CD4-positive, alpha-beta T cell treated with Interleukin-17A for 4 hours (primary cell): ENCODE data around the gene SPDYC.
A peak's percentile ranks its signal among the peaks of the same experiment; 100 is the strongest.

Experiments used
- DNase-seq: peaks from one replicate; pipeline ENCODE4 v3.0.0-alpha.2; 2020; ENCODE audit warnings: mixed read lengths

SPDYC gene

DNA sequence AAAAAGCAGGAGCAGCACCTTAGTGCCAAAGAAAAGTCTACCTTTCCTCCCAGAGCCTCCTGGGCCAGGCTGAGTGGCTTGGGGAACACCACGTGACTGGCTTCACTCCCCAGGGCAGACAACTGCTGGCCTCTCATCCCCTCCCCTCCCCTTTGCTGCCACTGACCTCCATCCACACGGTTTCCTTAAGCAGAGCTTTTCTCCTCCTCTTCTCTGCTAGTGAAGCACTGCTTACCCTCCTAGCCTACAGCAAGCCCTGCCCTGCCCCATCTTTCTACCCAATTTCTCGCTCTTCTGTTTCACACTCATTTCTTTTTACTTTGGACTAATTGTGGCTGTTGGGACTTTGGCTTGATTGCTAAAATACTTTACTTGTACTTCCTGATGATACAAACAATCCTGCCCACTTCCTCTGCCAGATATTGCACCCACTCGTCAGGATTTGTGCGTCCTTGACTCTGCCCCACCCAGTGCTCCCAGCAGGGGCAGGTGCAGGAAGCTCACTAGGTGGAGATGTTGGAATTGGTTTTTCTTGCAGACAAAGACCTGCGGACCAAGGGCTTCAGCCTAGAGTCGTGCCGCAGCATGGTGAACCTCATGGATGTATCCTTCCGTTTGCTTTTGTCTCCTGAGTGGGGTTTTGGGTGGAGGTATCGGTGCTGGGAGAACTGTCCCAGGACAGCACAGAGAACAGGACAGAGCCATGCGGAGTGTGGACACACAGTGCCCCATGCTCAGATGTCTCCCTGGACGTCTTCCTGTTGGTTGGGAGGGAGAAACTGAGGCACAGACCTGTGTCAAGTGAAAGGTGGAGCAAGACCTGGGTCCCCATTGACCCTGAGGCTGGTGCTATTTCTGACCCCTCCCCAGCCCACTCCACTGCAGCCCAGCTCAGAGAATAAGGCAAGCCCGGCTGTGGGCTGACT lies 39.0 kb downstream of the SPDYC start:
- DNase-seq: no peak

DNA sequence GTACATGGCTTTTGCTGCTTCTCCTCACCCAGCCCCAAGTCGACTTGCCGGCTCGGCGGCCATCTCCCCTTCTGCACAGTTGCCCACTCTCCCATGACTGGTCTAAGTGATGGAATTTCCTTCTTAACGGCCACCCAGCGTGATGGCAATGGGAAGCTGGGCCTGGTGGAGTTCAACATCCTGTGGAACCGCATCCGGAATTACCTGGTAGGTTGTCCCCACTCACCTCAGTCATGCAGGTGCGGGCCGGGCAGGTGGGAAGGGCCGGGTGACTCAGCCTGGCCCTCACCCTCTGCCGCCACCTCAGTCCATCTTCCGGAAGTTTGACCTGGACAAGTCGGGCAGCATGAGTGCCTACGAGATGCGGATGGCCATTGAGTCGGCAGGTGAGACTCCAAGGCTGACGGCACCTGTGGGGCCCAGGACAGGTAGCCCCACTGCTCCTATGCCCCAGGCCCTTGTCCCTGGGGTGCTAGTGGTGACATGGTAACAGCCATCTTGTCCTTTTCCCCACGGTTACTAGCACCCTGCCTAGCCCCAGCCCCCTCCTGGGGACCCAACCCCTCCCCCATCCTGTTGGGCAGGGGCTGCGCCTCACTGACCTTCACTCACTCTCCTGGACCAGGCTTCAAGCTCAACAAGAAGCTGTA lies 39.8 kb downstream of the SPDYC start:
- no peak for DNase-seq

DNA sequence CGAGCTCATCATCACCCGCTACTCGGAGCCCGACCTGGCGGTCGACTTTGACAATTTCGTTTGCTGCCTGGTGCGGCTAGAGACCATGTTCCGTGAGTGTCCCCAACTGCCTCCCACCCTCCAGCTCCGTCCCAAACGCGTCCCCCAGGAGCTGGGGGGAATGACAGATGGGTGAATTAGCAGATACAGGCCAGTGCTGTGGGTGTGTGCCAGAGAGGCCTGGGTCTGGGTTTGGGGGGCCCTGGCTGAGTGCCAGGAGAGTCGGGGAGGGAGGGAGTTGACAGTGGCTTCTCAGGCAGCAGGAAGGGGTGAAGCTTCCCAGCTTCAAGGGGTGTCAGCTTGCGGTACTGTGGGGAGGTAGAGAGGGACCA lies 40.3 kb downstream of the SPDYC start:
- no peak for DNase-seq

DNA sequence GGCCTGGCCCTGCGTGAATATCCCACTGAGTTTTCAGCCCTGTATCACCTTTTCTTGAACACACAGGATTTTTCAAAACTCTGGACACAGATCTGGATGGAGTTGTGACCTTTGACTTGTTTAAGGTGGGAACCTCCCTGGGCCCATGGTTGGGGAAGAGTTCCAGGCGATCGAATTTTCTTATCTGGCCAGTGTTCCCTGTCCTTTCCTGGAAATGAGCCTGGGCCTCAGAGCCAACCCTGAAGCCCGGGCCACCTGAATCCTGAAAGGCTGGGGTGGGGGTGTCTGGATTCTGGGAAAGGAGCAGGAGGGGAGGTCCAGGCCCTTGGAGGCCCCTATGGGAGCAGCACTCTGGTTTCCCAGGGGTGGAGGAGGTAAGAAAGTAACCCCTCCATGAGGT lies 40.7 kb downstream of the SPDYC start:
- no peak for DNase-seq

DNA sequence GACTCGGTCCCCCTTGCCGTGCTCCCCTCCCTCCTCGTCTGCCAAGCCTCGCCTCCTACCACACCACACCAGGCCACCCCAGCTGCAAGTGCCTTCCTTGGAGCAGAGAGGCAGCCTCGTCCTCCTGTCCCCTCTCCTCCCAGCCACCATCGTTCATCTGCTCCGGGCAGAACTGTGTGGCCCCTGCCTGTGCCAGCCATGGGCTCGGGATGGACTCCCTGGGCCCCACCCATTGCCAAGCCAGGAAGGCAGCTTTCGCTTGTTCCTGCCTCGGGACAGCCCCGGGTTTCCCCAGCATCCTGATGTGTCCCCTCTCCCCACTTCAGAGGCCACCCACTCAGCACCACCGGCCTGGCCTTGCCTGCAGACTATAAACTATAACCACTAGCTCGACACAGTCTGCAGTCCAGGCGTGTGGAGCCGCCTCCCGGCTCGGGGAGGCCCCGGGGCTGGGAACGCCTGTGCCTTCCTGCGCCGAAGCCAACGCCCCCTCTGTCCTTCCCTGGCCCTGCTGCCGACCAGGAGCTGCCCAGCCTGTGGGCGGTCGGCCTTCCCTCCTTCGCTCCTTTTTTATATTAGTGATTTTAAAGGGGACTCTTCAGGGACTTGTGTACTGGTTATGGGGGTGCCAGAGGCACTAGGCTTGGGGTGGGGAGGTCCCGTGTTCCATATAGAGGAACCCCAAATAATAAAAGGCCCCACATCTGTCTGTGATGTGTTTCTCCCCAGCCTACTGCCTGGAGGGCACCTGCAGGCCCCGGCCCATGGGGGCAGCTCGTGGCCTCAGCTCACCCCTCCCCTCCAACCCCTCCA lies 41.5 kb downstream of the SPDYC start:
- DNase-seq: no peak

DNA sequence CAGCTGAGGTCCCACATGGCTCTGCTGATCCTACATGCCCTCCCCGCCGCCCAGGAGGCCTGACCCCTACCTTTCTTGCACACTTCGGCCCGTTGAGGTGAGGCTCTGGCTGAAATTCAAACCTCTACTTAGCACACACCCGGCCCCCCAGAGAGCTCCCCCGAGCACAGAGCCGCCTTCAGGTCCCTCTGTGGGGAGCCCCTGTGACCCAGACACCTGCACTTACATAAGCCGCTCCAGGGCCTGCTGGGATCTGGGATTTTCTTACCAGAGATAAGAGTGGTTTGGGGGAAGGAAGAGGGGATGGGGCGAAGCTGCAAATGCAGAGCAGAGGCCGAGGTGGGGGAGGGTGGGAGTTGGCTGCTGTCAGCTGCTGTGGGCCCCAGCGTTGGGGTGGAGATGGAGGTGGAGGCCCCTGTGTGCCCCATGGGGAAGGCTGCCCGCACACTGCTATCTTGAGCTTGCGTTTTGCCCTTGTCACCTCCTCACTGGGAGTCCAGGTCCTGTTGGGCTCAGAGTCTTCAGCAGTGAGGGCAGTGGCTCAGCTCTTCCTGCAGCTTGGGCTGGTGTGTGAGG lies 42.3 kb downstream of the SPDYC start:
- DNase-seq: no peak

DNA sequence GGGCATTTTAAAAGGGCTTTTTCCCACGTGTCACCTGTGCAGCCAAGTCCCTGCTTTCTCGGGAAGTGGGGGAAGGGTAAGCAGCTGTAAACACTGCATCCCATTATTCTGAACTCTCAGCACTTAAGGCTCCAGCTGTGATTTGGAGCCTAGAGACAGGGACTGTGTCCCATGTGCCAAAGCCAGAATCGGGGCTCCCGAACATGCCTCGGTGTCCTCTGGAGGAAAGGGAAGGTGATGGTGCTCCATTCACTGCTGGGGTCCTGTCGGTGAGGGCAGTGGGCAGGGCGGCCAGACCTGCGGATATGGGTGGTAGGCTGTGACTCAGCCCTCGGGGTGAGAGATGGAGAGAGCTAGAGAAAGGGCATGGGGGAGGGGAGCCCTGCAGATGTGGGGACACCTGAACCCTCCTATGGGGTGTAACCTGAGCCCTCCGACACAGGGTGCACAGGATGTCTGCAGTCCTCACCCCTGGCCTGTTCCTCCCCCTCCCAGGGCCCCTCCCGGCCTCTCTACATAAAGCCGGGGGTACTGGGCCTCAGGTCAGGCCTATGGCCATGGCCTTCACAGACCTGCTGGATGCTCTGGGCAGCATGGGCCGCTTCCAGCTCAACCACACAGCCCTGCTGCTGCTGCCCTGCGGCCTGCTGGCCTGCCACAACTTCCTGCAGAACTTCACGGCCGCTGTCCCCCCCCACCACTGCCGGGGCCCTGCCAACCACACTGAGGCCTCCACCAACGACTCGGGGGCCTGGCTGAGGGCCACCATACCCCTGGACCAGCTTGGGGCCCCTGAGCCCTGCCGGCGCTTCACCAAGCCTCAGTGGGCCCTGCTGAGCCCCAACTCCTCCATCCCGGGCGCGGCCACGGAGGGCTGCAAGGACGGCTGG lies 43.5 kb downstream of the SPDYC start:
- DNase-seq: peak; percentile 51

DNA sequence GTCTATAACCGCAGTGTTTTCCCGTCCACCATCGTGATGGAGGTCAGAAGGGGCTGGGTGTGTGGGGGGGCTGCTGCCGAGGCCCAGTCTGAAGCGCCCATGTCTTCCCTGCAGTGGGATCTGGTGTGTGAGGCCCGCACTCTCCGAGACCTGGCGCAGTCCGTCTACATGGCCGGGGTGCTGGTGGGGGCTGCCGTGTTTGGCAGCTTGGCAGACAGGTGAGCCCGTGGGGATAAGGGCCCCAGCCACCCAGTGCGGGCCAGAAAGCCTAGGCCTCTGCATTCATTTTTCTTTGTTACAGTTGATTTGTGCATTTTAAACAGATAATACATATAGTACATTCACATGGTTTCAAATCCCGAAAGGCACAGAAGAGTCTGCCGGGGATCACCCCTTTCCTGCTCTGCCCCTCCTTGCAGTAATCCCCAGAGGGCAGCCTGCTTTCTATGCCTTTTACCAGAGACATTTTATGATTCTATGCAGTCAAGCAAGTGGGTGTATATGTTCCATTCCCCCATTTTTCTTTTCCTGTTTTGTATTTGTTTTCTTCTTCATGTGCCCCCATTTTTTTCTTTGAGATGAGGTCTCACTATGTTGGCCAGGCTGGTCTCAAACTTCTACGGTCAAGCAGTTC lies 44.3 kb downstream of the SPDYC start:
- DNase-seq: no peak

DNA sequence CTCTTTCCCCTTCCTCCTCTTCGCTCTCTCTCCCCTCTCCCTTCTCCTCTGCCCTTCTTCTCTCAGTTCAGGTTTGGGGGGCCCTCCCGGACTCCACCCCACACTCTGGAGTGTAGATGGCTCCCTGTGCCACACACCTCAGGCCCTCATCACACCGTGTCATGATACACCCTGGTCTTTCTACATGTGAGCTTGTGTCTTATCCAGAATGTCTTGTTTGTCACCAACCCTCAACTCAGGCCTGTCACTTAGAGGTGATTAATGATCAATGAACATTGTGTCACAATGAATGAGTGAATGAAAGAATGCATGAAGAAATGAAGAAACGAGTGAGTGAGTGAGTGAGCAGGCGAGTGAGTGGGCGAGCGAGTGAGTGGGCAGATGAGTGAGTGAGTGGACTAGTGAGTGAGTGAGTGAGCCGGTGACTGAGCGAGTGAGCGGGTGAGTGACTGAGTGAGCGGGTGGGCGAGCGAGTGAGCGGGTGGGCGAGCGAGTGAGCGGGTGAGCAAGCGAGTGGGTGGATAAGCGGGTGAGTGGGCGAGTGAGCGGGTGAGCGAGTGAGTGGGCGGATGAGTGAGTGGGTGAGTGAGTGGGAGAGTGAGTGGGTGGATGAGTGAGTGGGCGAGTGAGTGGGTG lies 45.5 kb downstream of the SPDYC start:
- no peak for DNase-seq

DNA sequence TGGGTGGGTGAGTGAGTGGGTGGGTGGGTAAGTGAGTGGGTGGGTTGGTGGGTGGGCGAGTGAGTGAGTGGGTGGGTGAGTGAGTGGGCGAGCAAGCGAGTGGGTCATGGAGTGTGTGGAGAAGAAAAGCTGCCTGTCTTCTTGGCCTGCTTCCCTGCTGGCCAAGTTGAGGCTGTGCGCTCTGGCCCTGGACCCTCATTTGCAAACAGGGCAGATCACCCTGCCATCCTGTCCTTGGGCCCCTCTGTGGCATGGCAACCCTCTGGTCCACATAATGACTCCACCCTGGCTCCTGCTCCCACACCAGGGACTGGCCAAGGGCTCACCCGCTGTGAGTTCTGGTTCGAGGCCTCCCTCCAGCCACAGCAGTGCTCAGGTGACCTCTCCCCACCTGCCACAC lies 46.8 kb downstream of the SPDYC start:
- DNase-seq: no peak

DNA sequence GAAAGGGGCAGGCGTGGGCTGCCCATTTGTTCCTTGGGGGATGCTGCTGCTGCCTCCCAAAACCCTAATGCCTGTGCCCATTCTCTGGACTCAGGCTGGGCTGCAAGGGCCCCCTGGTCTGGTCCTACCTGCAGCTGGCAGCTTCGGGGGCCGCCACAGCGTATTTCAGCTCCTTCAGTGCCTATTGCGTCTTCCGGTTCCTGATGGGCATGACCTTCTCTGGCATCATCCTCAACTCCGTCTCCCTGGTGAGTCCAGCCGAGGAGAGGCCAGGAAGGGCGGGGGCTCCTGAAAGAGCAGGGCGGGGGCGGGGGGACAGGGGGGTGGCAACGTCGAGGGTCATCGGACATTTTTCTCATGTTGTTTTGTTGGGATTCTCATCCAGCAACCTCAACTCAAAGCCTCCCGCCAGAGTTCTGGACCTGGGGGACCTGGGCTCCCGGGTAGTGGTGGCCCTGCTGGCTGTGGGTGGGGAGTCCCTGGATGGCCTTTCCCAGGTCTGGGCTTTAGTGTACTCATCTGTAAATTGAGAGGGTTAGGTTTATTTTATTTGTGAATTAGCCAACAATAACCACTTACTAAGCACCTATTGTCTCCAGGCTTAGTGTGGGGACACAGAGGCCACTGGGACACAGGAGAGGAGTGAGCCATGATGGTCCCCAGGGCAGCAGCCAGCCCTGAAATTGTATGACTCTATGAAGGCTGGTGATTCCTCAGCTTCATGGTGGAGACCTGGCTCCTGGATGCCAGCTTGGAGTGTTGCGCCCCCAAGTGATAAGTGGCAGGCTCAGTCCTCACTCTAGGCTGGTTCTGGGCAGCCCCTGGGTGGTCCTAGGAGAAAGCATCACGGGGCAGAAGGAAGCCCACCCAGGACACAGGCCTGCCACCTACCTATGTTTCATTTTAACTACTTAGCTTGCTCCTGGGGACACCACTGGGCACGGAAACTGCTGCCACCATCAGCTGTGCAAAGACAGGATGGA lies 47.7 kb downstream of the SPDYC start:
- no peak for DNase-seq

DNA sequence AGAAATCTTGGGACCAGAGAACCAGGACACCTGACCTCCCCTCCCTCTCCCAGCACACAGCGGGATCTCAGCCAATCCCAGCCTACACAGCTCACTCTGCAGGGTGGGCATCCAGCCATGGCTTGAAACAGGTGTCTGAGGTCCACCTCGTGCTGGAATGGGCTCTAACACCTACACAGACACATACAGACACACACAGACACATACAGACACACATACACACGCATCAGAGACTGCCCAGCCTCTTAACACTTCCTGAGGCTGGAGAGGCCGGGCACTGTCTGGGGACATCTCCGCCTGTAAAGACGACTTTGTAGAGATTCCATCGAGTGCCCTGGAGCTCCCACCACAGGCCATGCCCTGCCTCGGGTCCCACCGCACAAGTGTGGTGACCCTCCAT lies 48.4 kb downstream of the SPDYC start:
- no peak for DNase-seq

DNA sequence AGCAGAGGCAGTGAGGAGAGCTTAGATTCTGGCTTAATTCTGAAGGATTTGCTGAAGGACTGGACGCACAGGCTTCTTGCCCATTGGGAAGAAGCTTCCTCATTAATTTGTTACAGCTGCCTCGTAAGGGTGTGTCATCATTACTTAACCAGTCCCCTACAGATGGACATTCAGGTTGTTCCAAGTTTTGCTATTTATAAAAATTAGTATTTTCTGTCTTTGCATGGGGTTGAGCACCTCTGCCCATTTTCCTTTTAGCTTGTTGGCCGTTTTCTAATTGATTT lies 49.8 kb downstream of the SPDYC start:
- DNase-seq: no peak

DNA sequence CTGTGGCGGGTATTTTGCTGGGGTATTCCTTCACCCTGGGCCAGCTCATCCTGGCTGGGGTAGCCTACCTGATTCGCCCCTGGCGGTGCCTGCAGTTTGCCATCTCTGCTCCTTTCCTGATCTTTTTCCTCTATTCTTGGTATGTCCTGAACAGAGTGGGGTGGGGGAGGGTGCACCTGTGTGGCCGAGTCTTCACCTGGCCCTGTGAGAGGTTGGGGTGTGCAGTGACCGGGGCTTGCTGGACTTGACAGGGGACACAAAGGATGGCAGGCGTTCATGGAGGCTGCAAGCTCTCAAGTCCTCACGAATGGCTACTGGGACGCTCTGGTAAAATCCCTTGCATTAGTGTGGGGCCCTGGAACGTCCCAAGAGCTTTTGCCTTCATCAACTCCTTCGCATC lies 51.0 kb downstream of the SPDYC start:
- DNase-seq: no peak
